Activated CD4-positive, alpha-beta T cell treated with anti-CD3 and anti-CD28 coated beads, Interleukin-10, Interleukin-2, amounts not matched to agents 100 ng/mL and 50 ng/mL, durations not matched to agents 16 hours and 8 hours (primary cell): ENCODE results near the gene MAST4.
"Not testable (repeated sequence)": the region's sequence is repeated elsewhere in the genome, so short reads cannot be mapped to it uniquely, and the experiment has no call there.

Experiments used
- DNase-seq: peaks from one replicate; pipeline ENCODE4 v3.0.0-alpha.2; 2020

The MAST4 gene

DNA sequence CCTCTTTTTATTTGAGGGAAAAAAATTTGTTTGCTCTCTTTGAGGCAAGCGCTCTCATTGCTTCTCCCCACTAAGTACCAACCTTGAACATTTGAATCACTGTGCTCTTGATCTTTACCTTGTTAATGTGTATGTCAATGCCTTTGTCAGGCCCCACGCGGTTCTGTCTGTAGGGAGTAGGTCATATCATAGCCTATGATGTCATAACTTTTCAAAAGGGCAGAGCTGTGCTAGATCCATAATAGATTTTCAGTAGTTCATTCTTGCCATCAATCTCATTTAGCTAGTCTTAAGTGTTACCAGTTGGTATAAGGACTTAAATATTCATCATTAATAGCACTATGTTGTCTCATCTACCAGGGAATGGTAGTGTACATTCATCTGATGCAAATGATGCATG, 56.6 kb downstream of the MAST4 start:
- DNase-seq, result no peak

DNA sequence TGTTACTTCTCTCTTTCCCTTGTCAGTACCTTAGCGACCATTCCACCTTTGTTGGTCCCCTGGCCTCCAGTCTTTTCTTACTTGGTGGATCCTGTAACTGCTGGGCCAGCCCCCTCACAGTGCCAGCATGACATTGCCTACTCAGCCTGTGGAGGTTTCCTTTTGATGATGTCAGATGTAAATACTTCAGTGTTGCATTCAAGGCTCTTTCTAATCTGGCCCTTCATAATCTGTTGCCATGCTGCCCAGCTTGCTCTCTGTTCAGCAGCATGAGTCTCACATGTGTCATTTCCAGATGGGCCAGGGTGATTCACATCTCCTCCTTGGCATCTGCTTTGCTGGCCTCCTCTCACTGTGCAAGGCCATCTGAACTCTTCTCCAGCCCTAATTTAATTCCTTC, 57.1 kb downstream of the MAST4 start:
- no peak for DNase-seq

DNA sequence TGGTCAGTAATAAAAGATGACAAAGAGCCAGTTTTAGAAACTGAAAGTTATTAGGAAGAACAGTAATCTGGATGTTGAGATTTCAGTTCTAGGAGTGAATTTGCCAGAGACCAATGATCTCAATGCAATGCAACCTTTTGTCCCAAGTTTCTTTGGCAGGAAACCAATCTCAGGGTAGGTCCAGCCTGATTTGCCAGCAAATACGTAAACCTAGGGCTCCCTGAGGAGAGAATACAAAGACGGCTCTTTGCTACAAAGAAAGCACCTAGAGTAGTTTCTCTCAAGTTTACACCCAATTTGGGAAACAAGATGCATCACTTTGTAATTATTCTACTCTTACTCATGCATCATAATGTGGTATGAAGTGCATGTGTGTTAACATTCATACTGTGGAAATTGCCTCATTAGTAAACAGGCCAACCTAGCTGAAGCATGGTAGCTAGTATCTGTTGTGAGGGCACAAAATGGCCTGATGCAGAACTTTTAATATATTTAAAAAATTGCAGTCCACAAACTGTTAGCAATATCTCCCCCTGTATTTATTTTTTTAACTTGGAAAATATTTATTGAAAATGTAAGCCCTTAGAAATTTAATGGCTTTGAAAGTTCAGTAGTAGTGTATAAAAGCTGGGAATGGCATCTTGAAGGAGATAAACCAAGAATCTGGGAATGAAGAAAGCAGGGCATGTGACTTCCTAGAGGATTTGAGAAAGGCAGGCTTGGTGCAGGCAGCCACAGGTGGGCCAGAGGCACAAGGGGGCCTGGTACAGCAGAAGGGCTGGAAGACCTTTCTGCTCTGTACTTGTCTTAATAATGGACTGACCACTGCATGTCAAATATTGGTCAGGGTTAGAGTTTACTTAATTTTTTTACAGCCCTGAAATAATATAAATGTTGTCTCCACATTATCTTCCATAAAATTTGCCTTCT, 59.5 kb downstream of the MAST4 start:
- DNase-seq, result no peak

DNA sequence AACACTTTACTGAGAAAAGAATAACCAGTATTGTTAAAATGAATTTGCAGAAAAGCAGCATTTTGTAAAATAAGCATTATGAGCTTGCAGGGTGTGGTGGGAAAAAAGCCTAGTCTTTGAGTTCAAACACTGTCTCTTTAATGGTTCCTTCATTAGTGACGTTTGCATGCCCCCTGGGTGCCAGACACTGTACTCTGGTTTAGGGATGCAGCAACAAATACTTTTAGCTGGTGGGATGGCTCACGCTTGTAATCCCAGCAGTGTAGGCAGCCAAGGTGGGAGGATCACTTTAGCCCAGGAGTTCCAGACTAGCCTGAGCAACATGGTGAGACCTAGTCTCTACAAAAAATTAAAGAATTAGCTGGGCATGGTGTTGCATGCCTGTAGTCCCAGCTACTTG, 62.3 kb downstream of the MAST4 start:
- DNase-seq, result no peak

DNA sequence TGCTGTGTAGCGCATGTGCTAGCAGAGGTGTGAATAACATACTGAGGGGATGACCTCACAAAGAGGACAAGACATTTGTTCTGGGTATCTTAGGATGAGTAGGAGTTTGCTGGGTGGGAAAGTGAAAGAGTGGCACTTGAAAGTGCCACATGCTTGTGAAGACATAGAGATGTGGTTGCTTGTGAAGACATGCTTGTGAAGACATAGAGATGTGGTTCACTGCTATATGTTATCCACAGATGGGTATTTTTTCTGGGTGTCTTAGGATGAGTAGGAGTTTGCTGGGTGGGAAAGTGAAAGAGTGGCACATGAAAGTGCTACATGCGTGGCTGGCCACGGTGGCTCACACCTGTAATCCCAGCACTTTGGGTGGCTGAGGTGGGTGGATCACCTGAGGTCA, 63.6 kb downstream of the MAST4 start:
- peak; percentile 4 for DNase-seq

DNA sequence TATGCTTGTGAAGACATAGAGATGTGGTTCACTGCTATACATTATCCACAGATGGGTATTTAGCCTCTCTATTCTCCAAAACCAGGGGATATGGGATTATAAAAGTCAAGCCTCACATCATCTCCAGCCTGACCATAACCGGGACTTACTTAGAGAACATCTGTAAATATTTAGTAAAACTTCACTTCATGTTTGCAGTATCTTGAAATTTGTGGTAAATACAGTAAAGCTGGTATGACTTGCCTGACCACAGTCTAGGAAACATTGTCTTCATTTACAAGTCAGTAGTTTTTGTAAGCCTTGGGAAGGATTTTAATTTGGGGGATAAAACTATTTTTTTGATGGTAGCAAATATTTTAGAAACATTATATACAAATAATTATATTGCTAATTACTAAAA, 64.2 kb downstream of the MAST4 start:
- DNase-seq, result no peak

DNA sequence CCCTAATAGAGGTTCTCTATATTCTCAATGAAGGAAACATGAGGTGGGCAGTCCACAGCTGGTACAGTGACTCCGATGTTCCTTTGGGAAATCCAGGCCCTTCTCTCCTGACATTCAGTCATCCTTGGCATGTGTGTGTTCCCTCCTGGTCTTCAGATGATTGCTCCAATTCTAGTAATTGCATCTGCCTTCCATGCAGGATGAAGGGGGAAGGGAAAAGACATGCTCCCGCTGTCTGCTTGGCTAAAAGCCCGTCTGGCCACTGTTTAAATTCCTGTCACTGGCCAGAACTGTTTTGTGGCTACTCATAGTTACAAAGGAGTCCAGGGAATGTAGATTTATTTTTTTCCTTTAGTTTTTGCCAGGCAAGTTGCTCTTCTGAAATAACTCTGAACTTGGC, 65.0 kb downstream of the MAST4 start:
- DNase-seq, result no peak

DNA sequence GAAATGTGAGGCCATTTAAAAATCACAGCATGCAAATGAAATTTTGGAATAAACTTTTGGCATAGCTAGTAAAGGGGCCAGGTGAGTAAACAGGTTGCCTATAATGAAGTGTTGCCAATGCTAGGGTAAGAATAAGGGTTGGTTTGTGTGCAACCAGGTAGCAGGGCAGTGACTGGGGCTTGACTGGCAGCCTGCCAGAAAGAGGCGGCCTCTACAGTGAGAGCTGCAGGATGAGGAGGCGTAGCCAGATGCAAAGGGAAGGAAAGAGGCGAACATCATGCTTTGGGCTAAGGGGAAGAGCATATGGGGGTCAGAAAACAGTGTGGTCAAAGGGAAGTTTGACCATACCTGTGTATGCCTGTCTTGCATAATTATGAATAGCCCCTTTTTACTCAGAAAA, 70.6 kb downstream of the MAST4 start:
- no peak for DNase-seq

DNA sequence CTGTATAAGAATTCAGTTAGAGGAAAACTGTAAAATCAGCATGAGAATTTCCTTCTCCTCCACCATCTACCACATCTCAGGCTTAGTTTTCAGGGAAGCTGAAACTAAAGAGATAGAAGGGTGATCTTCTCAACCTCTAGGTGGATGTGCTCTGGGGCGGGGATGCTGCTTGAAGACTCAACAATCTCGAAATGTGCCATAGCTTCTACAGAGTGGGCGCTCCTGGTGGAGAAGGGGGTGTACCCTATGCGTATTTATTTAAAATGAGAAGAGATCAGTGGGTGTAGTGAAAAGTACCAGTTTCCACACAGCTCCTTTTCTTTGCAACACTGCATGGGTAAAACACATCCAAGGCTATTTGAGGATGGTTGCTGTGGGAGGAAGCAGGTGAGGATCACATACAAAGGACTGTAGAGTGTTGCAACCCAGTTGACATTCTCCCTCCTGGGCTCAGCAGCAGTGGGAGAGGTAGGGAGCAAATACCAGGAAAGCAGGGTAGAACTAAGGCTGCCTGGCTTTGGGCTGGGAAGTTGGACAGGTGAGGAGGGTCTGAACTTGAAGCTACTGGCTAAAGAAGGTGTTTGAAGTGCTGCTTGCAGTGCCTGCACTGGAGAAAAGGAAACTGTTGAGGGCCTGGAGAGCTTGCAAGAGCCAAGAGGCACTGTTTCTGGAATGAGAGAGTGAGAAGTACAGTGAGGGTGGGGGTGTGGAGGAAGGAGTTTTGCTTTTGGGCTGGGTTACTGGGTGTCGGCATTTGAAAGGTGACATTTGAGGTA, 73.1 kb downstream of the MAST4 start:
- DNase-seq, result no peak

DNA sequence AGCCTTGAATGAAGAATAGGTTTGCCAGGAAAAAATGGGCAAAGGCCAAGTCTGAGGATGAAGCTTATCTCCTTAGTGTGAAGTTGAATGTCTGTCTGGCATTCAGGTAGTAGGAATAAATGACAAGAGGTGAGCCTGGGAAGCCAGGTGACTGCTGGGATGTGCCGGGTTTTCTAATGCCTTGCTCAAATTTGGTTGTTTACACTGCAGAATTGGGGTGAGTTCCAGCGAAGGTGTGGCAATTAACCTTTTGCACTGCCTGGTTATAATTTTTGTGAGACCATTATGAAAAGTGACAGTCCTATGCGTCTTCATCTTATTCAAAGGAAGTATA, 73.6 kb downstream of the MAST4 start:
- DNase-seq, result no peak

DNA sequence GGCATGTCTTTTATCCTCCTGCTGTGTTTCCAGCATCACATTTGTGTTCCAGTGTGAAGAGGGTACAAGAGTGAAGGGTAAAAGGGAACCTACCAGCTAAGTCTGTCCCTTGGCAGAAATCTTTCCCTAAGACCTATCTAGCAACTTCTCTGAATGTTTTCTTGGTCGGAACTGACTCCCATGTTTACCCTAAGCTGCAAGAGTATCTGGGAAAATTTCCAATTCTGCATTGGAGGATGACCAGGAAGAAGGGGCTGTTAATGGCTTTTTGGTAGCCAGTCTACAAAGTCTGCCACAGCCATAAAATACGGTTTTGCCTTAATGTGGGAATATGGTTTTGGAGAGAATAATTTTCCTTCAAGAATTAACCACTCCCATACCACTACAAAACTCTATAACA, 75.1 kb downstream of the MAST4 start:
- no peak for DNase-seq

DNA sequence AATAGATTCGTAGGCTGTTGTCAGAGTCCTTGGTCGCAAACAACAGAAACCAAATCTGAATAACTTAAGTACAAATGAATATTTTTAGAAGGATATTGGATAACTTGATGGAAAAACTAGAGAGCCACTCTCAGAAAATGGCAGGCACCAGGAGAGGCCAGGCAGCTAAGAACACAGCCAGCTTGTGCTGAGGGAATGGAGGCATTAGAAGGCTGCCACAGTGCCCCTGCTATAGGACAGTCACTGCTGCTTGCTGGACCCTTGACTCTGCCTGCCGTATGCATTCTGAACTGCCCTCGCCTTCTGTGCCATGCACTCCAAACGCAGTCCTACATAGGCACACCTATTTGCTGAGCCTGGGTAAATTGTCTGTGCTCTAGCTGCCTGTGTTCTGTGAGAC, 78.6 kb downstream of the MAST4 start:
- DNase-seq, result no peak

DNA sequence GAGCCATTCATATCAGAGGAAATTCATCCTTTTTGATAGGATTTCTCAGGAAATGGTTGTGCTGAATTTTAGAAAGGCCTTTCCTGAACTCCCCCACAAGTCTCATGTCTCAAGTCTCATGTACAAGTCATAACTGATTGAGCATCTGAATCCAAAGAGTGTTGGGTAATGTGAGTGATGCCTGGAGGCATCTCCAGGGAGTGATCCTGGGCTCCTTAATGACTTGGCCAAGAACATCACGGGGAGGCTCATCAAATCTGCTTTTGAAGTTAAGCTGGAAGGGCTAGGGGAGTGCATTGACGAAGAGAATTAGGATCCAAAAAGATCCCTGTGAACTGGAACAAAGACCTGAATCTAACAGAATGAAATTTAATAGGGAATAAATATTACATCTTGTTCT, 79.2 kb downstream of the MAST4 start:
- DNase-seq, result no peak

DNA sequence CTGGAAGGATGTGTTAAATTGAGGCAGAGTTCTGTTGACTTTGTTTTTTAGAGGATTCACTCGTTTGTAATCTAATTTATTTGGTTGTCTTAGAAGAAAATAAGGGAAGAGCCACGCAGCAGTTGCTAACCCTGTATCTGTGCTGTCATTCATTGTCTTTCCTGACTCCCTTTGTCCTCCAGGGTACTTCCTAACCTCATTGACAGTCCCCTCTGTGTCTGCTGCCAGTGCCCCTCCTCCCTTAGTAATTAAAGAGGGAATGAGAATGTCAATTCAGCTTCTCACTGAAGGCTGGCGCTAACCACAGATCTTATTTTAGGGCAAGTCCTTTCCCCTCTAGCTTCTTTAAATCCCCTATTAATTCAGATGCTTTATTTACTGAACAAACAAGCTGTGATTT, 84.0 kb downstream of the MAST4 start:
- DNase-seq, result no peak

DNA sequence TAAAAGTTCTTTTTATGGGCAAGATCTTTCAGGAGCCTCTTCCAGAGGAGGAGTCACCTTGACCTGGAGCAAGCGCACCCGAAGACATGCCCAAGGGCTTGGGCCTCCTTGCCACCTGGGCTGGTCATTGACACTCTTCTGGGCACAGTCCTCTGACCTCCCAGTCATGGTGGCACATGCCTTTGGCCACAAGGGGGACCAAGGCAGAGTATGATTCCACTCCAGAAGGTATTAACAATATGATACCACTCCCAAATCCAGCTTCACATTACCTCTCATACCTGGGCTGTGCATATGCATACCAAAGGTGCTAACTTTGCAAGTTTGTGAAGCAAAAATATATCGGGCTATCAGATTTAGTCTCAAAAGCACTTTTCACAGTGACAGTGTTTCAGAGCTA, 84.6 kb downstream of the MAST4 start:
- DNase-seq, result no peak

DNA sequence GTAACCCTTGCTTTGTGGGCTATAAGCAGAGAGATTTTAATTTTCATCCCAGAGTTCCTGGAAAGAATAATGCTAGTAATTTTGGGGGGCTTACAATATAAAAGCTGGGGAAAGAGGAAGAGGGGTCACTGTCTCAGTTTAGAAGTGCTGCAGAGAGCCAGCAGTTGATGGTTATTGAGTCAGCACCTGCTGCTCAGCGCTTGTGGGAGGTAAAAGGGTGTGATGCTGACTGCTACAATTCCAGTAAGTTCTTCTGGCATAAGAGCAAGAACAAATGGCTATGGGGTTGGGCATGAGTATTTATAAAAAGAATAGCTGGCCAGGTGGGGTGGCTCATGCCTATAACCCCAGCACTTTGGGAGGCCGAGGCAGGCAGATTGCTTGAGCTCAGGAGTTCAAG, 88.5 kb downstream of the MAST4 start:
- DNase-seq, result no peak

DNA sequence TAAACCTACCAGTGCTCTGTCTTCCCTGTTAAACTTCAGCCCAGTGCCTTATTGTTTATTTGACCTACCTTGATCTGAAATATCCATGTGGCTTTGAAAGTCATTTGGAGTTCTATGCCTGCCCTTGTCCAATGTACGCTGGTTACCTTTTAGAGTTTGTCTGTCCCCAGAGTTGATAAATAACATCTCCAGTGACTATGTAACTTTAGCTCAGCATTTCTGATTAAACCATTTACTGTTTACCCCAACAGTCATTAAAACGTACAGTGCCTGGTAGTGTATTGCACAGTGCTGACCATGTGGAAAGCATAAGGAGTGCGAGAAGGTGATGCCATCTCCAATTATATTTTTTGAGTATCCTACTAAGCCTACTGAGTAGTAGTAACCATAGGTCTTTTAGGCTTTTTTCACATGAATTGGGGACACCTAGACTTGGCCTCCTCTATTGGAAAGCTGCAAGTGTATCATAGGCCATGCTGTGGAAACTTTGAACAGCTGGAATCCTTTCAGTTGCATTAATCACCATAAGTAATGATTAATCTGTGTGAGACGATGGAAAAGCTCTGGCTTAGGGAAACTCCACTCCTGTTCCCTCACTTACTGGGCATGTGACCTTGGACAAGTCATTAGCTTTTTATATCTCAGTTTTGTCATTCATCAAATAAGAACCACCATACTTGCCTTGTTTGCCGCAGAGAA, 93.5 kb downstream of the MAST4 start:
- DNase-seq, result no peak

DNA sequence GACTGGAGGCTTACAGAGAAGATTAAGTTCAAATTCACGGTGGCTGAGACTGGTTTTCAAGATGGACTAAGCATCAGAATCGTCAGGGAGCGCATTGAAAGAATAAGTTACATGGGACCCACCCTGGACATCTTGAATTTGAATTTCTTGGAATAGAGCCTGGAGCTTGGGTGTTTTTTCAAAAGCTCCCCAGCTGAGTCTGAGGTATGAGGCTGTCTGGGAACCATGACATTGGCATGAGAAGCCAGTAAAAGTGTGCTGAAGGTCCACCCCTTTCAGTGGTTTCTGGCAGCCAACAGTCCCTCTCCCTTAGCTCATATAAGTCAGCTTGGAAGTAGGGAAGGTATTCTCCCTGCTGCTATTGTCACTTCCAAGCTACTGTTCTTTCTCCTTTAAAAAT, 97.8 kb downstream of the MAST4 start:
- no peak for DNase-seq

DNA sequence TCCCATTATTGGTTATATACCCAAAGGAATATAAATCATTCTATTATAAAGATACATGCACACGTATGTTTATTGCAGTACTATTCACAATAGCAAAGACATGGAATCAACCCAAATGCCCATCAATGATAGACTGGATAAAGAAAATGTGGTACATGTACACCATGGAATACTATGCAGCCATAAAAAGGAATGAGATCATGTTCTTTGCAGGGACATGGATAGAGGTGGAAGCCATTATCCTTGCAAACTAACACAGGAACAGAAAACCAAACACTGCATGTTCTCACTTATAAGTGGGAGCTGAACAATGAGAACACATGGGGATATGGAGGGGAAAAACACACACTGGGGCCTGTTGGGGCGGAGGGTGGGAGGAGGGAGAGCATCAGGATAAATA, 99.6 kb downstream of the MAST4 start:
- not testable (repeated sequence) for DNase-seq

DNA sequence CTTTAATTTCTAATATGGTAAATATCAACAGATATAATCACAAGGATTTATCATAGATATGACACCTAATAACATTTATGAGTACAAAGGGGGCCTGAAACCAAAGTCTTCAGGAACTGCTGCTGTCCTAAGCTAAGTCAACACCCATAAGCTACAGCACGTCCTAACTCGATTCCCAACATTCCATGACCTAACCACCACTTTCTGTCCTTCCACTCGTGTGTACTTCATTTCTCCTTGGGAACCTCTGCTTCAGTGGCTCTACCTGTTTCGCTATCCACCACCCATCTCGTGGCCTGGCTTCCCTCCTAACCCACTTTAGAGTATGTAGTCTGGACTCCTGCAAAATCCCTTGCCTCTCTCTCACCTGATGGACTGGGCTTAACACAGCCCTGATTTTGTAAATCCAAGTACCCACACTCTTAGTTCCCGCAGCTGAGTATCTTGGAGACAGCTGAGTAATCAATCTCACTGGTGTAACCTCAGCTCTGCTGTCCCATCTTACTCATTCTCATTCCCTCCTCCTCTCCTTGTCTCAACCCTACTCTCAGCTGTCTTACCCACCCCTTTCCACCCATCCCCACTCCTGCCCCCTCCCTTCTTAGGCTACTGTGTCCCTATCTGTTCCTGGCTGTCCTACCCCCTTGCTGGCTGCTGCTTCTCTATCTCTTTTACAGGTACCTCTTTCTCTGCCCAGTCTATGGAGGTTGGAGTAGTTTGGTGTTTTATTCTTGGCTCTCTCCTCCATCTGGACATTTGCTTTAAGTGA, 101.8 kb downstream of the MAST4 start:
- DNase-seq, result no peak

DNA sequence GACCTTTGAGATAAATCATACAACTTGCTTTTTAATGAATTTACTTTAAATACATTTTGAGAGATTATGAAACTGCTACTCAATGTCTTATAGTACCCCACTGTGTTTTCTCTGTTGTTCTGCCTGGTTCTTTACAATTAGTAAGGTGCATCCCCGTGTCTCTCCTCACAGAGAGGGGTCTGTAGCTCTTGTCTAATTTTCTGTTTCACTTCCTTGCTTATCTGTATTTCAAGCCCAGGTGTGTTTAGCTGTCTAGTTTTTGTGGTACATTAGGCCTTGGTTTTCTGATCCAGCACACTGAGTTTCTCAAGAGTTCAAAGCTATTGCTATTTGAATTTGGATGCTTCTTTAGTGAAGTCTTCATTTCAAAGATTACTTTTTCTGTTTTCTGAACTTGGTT, 105.1 kb downstream of the MAST4 start:
- DNase-seq, result no peak

DNA sequence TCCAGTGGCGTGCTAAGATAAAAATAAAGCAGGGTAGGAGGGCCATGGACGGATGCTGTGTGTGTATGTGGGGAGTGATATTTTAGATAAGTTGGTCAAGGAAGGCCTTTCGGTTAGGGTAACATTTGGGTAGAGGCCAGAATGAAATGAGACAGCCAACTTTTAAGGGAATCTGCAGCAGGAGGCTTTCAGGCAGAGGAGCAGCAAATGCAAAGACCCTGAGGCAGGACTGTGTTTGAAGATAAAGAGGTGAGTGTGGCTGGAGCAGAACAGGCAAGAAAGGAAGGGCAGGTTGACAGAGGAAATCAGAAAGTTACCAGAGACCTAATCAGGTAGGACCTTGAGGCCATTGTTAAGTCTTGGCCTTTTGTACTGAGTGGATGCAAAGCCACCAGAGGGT, 106.2 kb downstream of the MAST4 start:
- DNase-seq, result no peak

DNA sequence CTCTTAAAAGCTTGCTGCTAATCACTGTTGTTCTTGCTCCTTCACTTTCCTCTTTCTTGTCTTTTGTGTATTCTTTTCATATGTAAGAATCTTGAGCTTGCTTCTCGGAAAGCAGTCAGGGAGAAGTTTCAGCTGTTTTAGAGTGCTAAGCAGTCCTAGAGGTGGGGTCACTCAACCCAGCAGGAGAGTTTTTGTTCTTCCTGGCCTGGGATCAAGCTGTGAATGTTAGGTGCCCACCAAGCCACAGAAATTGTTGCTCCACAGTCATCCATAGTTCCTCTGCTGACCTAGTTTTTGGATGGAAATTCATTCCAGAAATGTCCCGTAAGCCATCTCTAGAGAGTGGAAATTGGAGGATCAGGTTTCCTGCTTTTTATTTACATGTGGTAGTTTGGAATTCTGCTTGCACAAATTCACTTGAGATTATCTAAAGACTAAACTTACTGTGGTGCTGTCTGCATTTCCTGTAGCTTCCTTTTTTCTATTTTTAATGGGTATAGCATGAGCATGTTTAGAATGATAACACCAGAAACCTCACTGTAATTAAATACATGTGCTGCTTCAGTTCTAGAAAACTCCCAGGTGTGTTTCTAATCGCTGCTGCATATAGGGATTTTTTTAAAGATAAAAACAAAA, 108.7 kb downstream of the MAST4 start:
- DNase-seq, result no peak
